ENCODE results near the gene DNPH1. TPM values are rescaled to one million over a fixed set of nuclear protein-coding genes. Genes with fewer than 3 reads are reported as not detected.

Gene DNPH1
- total and polyA plus RNA-seq, 2 of the 8 experiments (the other 6 are each of a cell fraction or from before 2014, with no cell fraction given), result 33.9 to 134 TPM

DNA sequence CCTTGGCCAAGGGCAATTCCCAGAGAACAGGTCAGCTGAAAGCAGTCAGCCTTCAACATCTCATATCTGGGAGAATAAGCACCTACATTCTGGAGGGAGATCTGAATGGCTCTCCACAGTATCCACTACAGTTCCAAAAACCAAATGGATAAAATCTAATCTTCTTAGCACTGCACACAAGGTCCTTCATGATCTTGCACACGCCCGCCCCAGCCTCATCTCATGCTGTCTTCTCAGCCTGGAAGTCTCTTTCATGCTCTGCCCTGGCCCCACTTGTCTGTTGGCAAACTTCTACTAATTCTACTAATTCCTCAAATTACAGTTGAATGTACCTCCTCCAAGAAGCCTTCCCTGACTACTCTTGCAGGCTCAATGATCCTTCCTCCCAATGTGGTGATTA is 12.2 kb upstream of the DNPH1 start (continued):
- TF ChIP-seq, protein P1, sequence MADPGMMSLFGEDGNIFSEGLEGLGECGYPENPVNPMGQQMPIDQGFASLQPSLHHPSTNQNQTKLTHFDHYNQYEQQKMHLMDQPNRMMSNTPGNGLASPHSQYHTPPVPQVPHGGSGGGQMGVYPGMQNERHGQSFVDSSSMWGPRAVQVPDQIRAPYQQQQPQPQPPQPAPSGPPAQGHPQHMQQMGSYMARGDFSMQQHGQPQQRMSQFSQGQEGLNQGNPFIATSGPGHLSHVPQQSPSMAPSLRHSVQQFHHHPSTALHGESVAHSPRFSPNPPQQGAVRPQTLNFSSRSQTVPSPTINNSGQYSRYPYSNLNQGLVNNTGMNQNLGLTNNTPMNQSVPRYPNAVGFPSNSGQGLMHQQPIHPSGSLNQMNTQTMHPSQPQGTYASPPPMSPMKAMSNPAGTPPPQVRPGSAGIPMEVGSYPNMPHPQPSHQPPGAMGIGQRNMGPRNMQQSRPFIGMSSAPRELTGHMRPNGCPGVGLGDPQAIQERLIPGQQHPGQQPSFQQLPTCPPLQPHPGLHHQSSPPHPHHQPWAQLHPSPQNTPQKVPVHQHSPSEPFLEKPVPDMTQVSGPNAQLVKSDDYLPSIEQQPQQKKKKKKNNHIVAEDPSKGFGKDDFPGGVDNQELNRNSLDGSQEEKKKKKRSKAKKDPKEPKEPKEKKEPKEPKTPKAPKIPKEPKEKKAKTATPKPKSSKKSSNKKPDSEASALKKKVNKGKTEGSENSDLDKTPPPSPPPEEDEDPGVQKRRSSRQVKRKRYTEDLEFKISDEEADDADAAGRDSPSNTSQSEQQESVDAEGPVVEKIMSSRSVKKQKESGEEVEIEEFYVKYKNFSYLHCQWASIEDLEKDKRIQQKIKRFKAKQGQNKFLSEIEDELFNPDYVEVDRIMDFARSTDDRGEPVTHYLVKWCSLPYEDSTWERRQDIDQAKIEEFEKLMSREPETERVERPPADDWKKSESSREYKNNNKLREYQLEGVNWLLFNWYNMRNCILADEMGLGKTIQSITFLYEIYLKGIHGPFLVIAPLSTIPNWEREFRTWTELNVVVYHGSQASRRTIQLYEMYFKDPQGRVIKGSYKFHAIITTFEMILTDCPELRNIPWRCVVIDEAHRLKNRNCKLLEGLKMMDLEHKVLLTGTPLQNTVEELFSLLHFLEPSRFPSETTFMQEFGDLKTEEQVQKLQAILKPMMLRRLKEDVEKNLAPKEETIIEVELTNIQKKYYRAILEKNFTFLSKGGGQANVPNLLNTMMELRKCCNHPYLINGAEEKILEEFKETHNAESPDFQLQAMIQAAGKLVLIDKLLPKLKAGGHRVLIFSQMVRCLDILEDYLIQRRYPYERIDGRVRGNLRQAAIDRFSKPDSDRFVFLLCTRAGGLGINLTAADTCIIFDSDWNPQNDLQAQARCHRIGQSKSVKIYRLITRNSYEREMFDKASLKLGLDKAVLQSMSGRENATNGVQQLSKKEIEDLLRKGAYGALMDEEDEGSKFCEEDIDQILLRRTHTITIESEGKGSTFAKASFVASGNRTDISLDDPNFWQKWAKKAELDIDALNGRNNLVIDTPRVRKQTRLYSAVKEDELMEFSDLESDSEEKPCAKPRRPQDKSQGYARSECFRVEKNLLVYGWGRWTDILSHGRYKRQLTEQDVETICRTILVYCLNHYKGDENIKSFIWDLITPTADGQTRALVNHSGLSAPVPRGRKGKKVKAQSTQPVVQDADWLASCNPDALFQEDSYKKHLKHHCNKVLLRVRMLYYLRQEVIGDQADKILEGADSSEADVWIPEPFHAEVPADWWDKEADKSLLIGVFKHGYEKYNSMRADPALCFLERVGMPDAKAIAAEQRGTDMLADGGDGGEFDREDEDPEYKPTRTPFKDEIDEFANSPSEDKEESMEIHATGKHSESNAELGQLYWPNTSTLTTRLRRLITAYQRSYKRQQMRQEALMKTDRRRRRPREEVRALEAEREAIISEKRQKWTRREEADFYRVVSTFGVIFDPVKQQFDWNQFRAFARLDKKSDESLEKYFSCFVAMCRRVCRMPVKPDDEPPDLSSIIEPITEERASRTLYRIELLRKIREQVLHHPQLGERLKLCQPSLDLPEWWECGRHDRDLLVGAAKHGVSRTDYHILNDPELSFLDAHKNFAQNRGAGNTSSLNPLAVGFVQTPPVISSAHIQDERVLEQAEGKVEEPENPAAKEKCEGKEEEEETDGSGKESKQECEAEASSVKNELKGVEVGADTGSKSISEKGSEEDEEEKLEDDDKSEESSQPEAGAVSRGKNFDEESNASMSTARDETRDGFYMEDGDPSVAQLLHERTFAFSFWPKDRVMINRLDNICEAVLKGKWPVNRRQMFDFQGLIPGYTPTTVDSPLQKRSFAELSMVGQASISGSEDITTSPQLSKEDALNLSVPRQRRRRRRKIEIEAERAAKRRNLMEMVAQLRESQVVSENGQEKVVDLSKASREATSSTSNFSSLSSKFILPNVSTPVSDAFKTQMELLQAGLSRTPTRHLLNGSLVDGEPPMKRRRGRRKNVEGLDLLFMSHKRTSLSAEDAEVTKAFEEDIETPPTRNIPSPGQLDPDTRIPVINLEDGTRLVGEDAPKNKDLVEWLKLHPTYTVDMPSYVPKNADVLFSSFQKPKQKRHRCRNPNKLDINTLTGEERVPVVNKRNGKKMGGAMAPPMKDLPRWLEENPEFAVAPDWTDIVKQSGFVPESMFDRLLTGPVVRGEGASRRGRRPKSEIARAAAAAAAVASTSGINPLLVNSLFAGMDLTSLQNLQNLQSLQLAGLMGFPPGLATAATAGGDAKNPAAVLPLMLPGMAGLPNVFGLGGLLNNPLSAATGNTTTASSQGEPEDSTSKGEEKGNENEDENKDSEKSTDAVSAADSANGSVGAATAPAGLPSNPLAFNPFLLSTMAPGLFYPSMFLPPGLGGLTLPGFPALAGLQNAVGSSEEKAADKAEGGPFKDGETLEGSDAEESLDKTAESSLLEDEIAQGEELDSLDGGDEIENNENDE (IDR thresholded peaks at IDR 0.05; ENCODE audit: insufficient replicate concordance, low read length), result no peak
- no peak for TF ChIP-seq SIRT6 (IDR thresholded peaks at IDR 0.05; ENCODE audit: low read length)
- TF ChIP-seq EP300 (IDR thresholded peaks at IDR 0.05; ENCODE audit: borderline replicate concordance in 1 of 2, low read depth in 2 of 2, low read length in 2 of 2), result no peak
- no peak for TF ChIP-seq PHF8 (conservative IDR thresholded peaks at IDR 0.05; ENCODE audit: low read depth, low read length)
- TF ChIP-seq SIX5 (IDR thresholded peaks at IDR 0.05; ENCODE audit: low read depth, low read length), result no peak
